A549 treated with AZD9567 at 1 μM for 4 hours (cell line): Measurements from ENCODE around the gene HEXIM1. TPM values are rescaled to one million over a fixed set of nuclear protein-coding genes. Genes with fewer than 3 reads are reported as not detected.

ENCODE experiments used
- total RNA-seq: library from RNA; stranded (reverse); fragments of 200-300 nt; extraction: Qiagen RNA extraction; gene quantifications from 5 replicates; pipeline ENCODE4 v1.2.3, GENCODE V29; 2022; ENCODE audit not compliant: insufficient read depth

Gene HEXIM1
- 49.5 to 55.6 TPM (median 53.2 TPM) in 5 replicates for total RNA-seq

GRCh38 chr17:45148183-45149036 is at the start of gene HEXIM1:
TSS of gene HEXIM1 (plus strand) at chr17:45148475. CDS start at chr17:45149191, 716 bp downstream.

GRCh38 chr17:45132320-45132571 is 16.0 kb upstream of the HEXIM1 start, which contains the start of gene PLCD3:
TSS of gene PLCD3 (minus strand) at chr17:45132515. CDS start at chr17:45132410, 105 bp downstream.

GRCh38 chr17:45135192-45135977 is 12.9 kb upstream of the HEXIM1 start, which contains the start of gene ACBD4:
TSS of gene ACBD4 (plus strand) at chr17:45135687. CDS start at chr17:45136145, 458 bp downstream.

GRCh38 chr17:45161288-45162024 is 13.2 kb downstream of the HEXIM1 start, which contains the start of gene HEXIM2:
TSS of gene HEXIM2 (plus strand) at chr17:45161875. CDS start at chr17:45162794, 919 bp downstream.

Other genes with a start within 250 kb of the HEXIM1 start
- gene EFTUD2, start 249.0 kb upstream of the HEXIM1 start, total RNA-seq = 125 to 225 TPM (median 146 TPM) in 5 replicates
- gene GFAP, start 233.0 kb upstream of the HEXIM1 start, total RNA-seq = 0.52 to 0.63 TPM (median 0.54 TPM) in 4 of 5 replicates, not detected in the other
- 27.7 to 41.2 TPM (median 37.6 TPM) in 5 replicates for gene KIF18B, start 200.7 kb upstream of the HEXIM1 start, total RNA-seq
- 14.9 to 29.1 TPM (median 26.6 TPM) in 5 replicates for gene C1QL1, start 180.2 kb upstream of the HEXIM1 start, total RNA-seq
- 18.1 to 21.5 TPM (median 19.4 TPM) in 5 replicates for gene DCAKD, start 96.8 kb upstream of the HEXIM1 start, total RNA-seq
- 118 to 186 TPM (median 166 TPM) in 5 replicates for gene NMT1, start 87.2 kb upstream of the HEXIM1 start, total RNA-seq
- 159 to 180 TPM (median 164 TPM) in 5 replicates for gene PLCD3, start 16.0 kb upstream of the HEXIM1 start, total RNA-seq
- 3.0 to 9.2 TPM (median 7.7 TPM) in 5 replicates for gene ACBD4, start 12.8 kb upstream of the HEXIM1 start, total RNA-seq
- gene HEXIM2, start 13.4 kb downstream of the HEXIM1 start, total RNA-seq = 13.2 to 21.8 TPM (median 15.3 TPM) in 5 replicates
- gene FMNL1, start 73.4 kb downstream of the HEXIM1 start, total RNA-seq = 25.4 to 35.1 TPM (median 26.4 TPM) in 5 replicates
- gene SPATA32, start 113.6 kb downstream of the HEXIM1 start, total RNA-seq = 0.08 to 0.21 TPM (median 0.15 TPM) in 4 of 5 replicates, not detected in the other
- gene MAP3K14, start 168.5 kb downstream of the HEXIM1 start, total RNA-seq = 37.0 to 64.7 TPM (median 44.2 TPM) in 5 replicates